Esophagus muscularis mucosa (tissue), 4 donors: ENCODE data around the gene PAM16.
A peak's percentile ranks its signal among the peaks of the same experiment; 100 is the strongest.

Experiments used
- CTCF ChIP-seq, 3 experiments: fragments of 200-600 bp in 2 of 3; fragments of 450-650 bp in 1 of 3; sonication (generic) in 2 of 3; IDR thresholded peaks; one replicate each; pipeline ENCODE4 v1.5.1; 2017 to 2019; ENCODE audit warnings: antibody characterized with exemption in 3 of 3, mild to moderate bottlenecking in 2 of 3, moderate library complexity in 1 of 3
- EP300 ChIP-seq: sonication (generic); formaldehyde crosslinking; IDR thresholded peaks from one replicate; pipeline ENCODE4 v1.6.1; 2017; ENCODE audit warnings: antibody characterized with exemption
- POLR2A ChIP-seq: fragments of 450-650 bp; IDR thresholded peaks from one replicate; pipeline ENCODE4 v1.6.1; 2017; ENCODE audit warnings: antibody characterized with exemption, moderate library complexity, mild to moderate bottlenecking, low read depth
- POLR2AphosphoS5 ChIP-seq, 2 donors: sonication (generic); formaldehyde crosslinking; IDR thresholded peaks; one replicate each; pipeline ENCODE4 v1.6.1; 2017; ENCODE audit warnings: antibody characterized with exemption in 2 of 2

GRCh38 chr16:4323845-4324488 is 27.2 kb downstream of the PAM16 start:
- TF ChIP-seq EP300 (no peak), POLR2AphosphoS5 (IDR thresholded peaks at IDR 0.05) (peak in 1 of 2 donors; percentile 14), CTCF (IDR thresholded peaks at IDR 0.05) (no peak), POLR2A (no peak)
